ENCODE results near the gene FMN1. TPM values are rescaled to one million over a fixed set of nuclear protein-coding genes. Genes with fewer than 3 reads are reported as not detected.

The FMN1 gene
- total RNA-seq, 2 donors from 2014 or later, result 13.7 to 17.1 TPM

- ATAC-seq, result peak; percentile 68
- peaks cover 0 to 15% of the 10 kb centered on the region in 2 donors for H3K27me3 ChIP-seq
- no peak for TF ChIP-seq CTCF (IDR thresholded peaks at IDR 0.05)
- no peak for TF ChIP-seq POLR2A (IDR thresholded peaks at IDR 0.05)
- peak; percentile 29 to 70 (median 40) for DNase-seq
- intact Hi-C loops (cut with DNase I), result no loop called here
- WGBS, 2 donors, result 1 to 12% methylated on average over 8 to 54 of the region's 70 CpGs
- H3K4me3 ChIP-seq, result peak overlapping the region in 1 of 2 donors; percentile 11
- peaks cover 27% of the 10 kb centered on the region for H3K4me1 ChIP-seq
- no peaks in the 10 kb centered on the region for H3K36me3 ChIP-seq (replicated peaks in 1 of 2; ENCODE audit: insufficient read depth in 1 of 2, low read depth in 2 of 2)
- H3K27ac ChIP-seq, result peak overlapping the region in 1 of 4 donors; percentile 13
- no peaks in the 10 kb centered on the region for H3K9me3 ChIP-seq
Observed at GRCh38 chr15:32718821-32719716, 475.4 kb downstream of the FMN1 start.

GRCh38 chr15:32718227-32718820, 476.2 kb downstream of the FMN1 start:
- intact Hi-C loops (cut with DNase I), result no loop called here
- ATAC-seq, result peak; percentile 10
- H3K9me3 ChIP-seq, result no peaks in the 10 kb centered on the region
- no peak overlapping the region for H3K27ac ChIP-seq
- H3K4me3 ChIP-seq, result no peak overlapping the region
- 0 to 3% methylated on average over 3 to 60 of the region's 60 CpGs for WGBS, 2 donors
- H3K27me3 ChIP-seq, result peaks cover 0 to 15% of the 10 kb centered on the region in 2 donors
- peaks cover 27% of the 10 kb centered on the region for H3K4me1 ChIP-seq
- no peak for TF ChIP-seq POLR2A (IDR thresholded peaks at IDR 0.05)
- peak in 1 of 4 donors; percentile 21 for DNase-seq
- no peaks in the 10 kb centered on the region for H3K36me3 ChIP-seq (replicated peaks in 1 of 2; ENCODE audit: insufficient read depth in 1 of 2, low read depth in 2 of 2)

- Histone ChIP-seq H3K36me3 (replicated peaks in 1 of 2; ENCODE audit: insufficient read depth in 1 of 2, low read depth in 2 of 2) (no peaks in the 10 kb centered on the region), H3K27me3 (peaks cover 0 to 15% of the 10 kb centered on the region in 2 donors), H3K4me3 (peak within 1 kb of the TSS in 1 of 2 donors; percentile 11), H3K9me3 (no peaks in the 10 kb centered on the region), H3K27ac (peak within 1 kb of the TSS in 1 of 4 donors; percentile 13), H3K4me1 (peaks cover 27% of the 10 kb centered on the region)
- peak in 1 of 4 donors; percentile 23 for DNase-seq
- peak; percentile 39 for ATAC-seq
- intact Hi-C loops (cut with DNase I), result no loop called here
- WGBS, 2 donors, result 1% methylated on average over 98 of the region's 99 CpGs; no CpG with 5 or more reads in 1 of the 2 donors
- TF ChIP-seq POLR2A (IDR thresholded peaks at IDR 0.05) (no peak), CTCF (IDR thresholded peaks at IDR 0.05) (no peak)
Observed at GRCh38 chr15:32717426-32718226, 476.9 kb downstream of the FMN1 start, which contains the start of gene GREM1. Gene GREM1, plus strand, starts transcription at chr15:32718004. Its CDS starts 12,687 bp downstream, at chr15:32730691.

- Histone ChIP-seq H3K36me3 (replicated peaks in 1 of 2; ENCODE audit: insufficient read depth in 1 of 2, low read depth in 2 of 2) (no peaks in the 10 kb centered on the region), H3K4me3 (no peak overlapping the region), H3K9me3 (no peaks in the 10 kb centered on the region), H3K27ac (no peak overlapping the region), H3K4me1 (peaks cover 27% of the 10 kb centered on the region), H3K27me3 (peaks cover 0 to 15% of the 10 kb centered on the region in 2 donors)
- DNase-seq (no peak), ATAC-seq (no peak)
- intact Hi-C loops (cut with DNase I), result no loop called here
- 11 to 23% methylated on average over 18 to 21 of the region's 21 CpGs for WGBS, 2 donors
- TF ChIP-seq CTCF (IDR thresholded peaks at IDR 0.05) (no peak), POLR2A (IDR thresholded peaks at IDR 0.05) (no peak)
Observed at GRCh38 chr15:32716915-32717425, 477.5 kb downstream of the FMN1 start.

All from body of pancreas (tissue), 4 donors.